ENCODE results near the gene GRIN2C.

GRIN2C gene

GRCh38 chr17:74846621-74847020 lies 13.1 kb downstream of the GRIN2C start:
- DNase-seq (ENCODE audit: low spot score): no peak

GRCh38 chr17:74843352-74843627 lies 16.4 kb downstream of the GRIN2C start:
- no peak for DNase-seq (ENCODE audit: low spot score)

GRCh38 chr17:74842599-74843351 lies 16.9 kb downstream of the GRIN2C start:
- DNase-seq (ENCODE audit: low spot score): peak; percentile 71

- DNase-seq (ENCODE audit: low spot score): no peak
Measured at GRCh38 chr17:74842146-74842598, 17.5 kb downstream of the GRIN2C start.

GRCh38 chr17:74840989-74841666 lies 18.6 kb downstream of the GRIN2C start:
- no peak for DNase-seq (ENCODE audit: low spot score)

DNA sequence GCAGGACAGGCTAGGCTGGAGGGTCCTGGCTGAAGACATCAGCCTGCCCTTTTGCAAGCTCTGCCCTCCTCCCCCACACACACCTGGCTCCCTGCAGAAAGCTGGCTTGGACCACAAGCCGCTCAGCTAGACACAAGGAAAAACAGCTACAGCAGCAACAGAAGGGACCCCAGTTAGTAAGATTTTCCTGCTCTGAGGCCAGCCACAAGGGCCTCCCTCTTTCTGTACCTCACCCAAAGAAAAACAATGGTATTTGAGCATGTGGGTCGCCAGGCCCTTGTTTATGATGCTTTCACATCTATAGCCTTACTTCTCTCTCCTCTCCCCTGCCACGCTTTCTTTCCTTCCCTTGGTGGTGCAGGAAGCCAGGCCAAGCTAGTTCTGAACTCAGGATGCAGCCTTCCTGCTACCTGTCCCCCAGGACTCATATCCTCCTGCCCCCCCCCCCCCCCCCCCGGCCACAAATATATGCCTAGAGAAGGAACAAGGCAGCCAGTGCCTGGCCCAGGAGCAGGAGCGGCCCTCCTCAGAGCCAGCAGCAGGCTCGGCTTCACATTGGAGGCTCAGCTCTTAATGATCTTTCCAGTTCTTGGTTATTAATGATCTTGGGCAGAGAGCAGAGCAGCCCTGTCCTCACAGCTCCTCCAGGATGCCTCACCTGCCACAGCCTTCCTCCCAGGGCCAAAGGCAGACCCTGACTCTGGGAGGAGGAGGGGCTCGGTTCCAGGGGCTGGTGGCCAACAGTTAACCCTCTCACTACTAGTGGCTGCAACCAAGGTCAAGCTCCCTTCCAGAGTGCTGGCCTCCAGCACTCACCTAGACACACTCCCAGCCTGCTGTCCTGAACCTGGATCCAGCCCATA lies 19.5 kb downstream of the GRIN2C start:
- no peak for DNase-seq (ENCODE audit: low spot score)

DNA sequence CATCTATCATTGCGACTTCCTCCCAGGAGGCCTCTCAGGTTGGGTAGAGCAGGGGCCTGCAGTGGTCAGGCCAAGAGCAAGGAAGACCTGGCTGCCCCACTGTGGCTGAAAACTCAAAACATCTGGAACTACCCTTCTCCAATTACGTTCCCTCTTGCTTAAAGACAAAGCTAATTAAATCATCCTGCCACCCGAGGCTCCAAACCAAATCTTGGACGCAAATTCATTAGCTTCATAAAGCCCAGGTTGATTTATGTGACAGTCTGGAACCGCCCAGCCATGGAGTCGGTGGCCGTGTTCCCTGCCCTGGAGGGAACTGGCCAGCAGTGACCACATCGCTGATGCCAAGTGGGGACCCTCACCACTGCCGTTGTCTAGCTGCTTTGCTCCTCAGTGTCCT lies 21.4 kb downstream of the GRIN2C start:
- no peak for DNase-seq (ENCODE audit: low spot score)

GRCh38 chr17:74836691-74837467 lies 22.8 kb downstream of the GRIN2C start:
- DNase-seq (ENCODE audit: low spot score): no peak

GRCh38 chr17:74836191-74836590 lies 23.5 kb downstream of the GRIN2C start:
- DNase-seq (ENCODE audit: low spot score): no peak

- peak; percentile 87 for DNase-seq (ENCODE audit: low spot score)
Measured at GRCh38 chr17:74833501-74834377, 25.9 kb downstream of the GRIN2C start.

- peak; percentile 18 for DNase-seq (ENCODE audit: low spot score)
Measured at GRCh38 chr17:74832421-74832820, 27.3 kb downstream of the GRIN2C start.

GRCh38 chr17:74831444-74832146 lies 28.1 kb downstream of the GRIN2C start:
- no peak for DNase-seq (ENCODE audit: low spot score)

DNA sequence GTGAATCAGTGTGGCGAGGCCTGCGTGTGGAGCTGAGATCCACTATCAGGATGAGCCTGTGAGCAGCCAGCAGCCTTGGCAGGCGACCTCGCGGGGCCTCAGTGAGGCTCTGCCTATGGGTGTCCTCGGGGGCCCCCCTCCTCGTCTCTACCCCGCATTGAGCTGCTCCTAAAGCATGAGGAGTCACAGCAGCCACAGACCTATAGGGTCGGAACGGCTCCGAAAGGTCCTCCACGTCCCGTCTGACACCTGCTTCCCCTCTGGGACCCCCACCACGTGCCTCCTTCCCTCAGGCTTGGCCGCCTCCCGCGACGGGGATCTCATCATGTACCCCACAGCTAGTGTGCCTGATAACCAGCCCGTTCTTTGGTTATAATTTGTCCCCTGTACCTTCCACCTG lies 28.8 kb downstream of the GRIN2C start:
- no peak for DNase-seq (ENCODE audit: low spot score)

DNA sequence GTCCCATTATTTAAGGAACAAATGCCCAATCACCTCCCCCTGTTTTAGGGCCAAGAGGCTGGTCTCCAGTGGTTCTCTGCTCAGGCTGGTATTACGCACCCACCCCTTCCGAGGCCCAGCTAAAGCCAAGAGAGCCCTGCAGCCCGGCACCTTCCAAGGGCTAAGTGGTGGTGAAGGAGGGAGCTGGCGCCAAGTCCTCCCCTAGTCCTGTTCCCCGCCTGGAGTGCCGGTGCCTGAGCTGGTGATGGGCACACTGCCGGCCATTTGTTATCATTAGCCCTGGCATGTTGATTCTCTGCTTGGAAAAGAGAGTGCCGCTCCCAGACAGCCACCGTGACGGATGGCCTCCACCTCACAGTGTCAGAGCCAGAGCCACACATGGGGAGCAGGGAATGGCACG lies 31.9 kb downstream of the GRIN2C start:
- no peak for DNase-seq (ENCODE audit: low spot score)

DNA sequence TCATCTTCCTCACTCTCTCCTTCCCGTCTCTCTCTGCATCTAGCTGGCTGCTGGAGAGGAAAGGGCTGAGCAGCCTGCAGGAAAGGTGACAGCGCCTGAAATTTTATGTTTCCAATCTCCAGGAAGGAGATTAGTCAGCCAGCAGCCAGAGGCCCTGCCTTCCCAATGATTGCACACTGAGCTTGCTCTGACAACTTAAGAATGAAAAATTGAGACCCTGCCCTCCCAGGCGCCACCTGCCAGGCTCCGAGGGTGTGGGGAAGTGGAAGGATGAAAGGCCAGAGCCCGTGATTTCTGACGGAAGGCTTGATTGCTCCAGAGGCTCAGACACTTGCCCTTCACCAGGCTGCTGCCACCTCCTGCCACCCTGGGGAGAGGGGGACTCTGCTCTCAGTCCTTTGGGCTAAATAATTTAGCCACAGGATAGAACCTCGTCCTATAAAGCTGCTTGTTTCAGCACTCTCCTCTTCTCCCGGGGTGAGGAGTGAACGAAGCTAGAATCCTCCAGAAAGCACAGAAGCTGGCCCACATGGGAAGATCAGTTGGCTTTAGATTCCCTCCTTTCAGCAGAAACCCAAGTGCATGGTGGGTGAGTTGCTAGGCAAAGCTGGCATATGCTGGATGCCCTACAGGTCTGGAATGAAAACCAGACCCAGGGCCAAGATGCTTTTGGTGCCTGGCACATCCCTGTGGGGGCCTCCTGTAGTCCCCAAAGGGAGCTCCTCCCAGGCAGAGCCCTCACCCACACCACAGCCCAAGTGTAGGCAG lies 33.5 kb downstream of the GRIN2C start:
- no peak for DNase-seq (ENCODE audit: low spot score)

DNA sequence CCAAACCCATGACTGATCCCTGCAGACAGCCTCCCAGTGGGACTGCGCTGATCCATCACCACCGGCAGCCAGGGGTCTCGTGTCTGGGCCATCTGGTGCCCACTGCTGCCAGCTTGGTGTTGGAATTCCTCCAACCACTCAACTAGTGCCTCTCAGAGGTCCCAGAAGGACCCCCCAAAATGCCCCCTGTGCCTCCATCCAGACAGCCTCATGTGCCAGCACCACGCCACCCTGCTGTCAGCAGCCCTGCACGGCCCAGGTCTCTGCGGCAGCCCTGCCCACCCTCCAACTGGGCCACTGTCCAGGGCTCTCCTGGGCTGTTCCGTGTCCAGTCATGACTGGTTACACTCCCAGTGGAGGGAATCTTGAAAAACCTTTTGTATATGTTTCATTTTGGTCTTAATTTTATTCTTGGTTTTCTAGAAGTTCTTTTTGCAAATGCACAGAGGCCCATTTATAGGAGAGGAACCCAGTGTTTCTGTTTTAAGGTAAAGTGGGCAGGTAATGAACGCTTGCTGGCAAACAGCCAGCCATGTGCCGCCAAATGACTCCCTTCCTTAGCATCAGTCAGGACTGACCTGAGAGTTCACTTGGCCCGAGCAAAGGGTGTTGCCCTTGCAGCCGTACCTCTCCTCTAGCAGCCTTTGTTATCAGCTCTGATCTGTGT lies 34.6 kb downstream of the GRIN2C start:
- no peak for DNase-seq (ENCODE audit: low spot score)

DNA sequence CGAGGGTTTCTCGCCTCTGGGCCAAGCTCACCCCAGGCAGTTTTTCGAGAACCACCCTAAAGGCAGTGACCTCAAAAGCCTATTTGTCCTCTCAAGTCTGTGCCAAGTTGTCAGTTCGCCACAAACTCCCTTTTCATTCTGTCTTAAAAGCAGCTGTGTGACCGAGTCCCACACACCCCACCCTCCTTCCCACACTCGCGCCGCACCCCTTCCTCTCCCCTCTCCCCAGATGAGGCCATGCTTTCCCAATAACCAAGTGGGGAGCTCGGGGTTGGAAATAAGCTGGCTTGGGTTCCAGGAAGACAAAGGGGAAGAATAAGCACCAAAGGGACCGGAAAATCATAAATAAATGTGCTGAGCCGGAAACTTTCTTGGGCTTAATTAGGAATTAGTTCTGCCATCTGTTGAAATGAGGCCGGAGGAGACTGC lies 36.7 kb downstream of the GRIN2C start:
- no peak for DNase-seq (ENCODE audit: low spot score)

DNA sequence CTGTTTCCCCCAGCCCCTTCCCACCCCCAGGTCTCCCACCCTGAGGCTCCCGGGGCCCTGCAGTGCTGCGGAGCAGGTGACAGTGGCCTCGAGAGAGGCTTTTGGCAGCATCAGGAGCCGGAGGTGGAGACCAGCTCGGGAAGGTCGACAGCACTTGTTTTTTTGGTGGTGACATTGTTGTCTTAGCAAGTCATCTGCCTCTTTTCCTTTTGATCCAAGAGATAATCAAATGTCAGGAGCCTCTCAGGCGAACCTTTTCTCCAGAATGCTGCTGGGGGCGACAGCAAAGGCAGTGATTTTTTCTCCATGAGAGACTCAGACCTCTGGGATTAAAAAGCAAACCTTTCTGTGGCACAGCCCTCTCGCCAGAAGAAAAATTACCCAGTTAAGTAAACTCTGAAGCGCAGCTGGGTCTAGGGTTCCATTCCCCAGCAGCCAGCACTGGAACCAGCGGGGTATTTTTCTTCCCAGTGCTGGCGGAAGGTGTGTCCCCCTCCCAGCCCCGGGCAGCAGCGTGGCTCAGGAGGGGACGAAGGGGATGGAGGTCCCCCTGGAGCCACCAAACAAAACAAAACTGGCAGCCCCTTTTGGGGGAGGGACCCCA lies 37.2 kb downstream of the GRIN2C start:
- DNase-seq (ENCODE audit: low spot score): no peak

Data from kidney tubule cell (primary cell).